ENCODE data around the gene KRTAP3-2.

Gene KRTAP3-2

DNA sequence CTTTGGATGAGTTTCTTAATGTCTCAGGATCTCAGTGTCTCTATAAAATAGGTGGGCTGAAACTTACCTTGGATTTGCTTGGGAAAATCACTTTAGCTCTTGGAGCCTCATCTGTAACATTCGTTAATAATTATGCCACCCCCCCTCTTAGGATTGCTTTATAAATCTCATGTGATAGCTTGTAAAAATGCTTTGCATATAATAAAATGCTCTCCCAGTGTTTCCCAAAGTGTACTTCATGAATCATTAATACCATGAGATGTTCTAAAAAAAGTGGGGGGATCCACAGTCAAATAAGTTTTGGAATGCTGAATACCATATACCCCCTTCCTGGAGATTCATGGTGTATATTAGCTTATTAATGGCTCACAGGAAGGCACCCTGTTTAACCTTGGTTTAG is 38.1 kb downstream of the KRTAP3-2 start:
- no peak for DNase-seq

DNA sequence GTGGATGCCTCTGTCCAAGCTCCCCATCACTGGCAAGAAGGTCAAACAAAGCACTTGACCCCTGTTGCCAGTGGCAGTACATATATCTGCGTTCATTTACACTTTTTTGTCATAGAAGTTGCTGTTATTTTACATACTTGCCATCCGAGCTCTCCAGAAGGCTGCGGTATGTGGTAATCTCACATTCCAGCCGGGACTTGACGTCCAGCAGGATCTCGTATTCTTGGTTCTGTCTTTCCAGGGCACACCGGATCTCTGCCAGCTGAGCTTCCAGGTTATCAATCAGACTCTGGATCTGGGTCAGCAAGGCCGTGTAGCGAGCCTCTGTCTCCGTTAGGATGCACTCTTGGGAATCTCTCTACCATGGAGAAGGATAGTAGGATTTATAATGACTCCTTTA is 39.6 kb downstream of the KRTAP3-2 start:
- no peak for DNase-seq

DNA sequence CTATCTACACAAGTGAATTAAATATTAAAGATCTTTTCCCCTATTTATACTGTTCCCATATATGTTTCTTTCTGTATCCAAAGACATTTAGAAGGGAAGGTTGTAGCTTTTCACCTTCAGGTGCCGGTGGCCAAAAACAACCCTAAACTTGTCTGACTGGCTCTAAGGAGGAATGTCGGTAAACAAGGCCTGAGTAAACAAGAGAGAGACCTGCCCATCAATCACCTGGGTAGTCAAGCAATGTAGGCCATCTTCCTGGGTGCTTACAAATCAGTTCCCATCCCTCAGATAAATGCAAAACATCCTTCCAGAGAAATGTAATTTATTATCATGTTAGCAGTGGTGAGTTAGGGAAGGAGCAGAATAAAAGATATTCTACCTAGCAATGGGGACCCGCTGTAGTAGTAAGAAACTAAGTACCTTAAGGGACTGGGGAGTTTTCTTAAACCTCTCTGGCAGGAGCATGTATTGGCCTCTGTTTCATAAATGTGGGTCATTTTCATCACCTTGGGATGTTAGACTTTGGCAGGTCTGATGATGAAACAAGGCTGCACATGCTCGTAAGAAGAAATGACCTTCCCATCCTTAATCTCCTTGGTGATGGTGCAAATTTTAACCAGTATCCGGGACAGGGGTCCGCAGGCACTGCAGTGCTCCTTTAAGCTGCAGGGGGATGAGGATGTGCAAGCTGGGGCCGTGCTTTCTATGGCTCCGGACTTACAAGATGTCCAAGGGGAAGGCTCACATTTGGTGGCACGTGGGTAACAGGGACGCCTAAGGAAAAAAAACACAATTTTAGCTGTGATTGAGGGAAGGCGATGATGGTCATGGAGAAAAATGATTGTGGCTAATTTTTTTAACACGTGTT is 41.4 kb downstream of the KRTAP3-2 start:
- DNase-seq = no peak

DNA sequence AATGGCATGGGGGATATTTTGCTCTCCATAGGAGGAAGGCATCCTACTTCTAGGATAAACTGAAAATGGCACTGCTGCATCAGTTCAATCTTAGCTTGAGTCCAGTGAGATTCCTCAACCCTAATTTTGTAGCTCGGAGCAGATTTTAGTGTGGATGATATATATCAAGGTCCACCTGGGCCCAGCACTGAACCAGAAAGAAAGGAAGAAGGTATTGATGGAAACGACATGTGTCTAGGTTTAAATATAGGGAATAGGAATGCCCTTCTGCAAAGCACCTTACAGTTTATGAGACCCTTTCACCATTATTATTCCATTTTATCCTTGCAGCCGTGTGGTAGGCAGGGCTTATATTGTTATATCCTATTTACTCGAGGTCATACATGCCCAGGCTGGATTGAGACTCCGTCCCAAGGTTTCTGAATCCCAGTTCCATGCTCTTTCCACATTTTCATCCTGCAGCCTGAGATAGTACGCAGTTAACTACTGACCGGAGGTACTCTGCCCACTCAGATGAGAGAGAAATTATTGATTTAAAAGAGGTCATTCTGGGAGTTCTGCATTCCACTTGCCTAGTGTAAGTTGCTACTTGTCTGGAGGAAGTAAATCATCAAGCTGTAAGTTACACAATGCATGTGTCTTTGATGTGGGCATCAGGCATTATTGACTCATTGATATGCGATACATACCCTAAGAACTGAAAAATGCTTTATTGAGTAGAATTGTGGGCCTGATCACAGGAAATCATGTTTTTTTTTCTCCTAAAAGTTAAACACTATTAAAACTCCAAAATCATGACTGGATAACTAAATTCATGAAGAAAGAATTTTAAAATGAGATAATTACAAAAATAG is 43.1 kb downstream of the KRTAP3-2 start:
- no peak for DNase-seq

DNA sequence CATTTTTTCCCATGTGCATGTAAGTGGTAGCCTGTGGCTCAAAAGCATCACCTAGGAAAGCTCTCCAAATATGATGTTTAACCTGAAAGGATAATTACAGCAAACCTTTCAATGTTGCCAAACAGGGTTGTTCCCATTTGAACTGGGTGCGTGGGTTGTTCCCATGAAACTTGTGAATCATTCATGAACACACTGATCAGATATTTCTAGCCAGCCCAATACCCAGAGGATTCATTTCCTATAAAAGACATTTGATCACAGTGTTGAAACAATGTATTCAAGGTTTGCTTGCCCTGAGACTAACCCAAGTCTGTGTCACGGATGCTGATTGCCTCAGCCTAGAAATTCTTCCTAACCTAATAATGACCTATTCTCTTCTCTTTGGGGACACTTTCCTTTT is 45.8 kb downstream of the KRTAP3-2 start:
- DNase-seq = no peak

DNA sequence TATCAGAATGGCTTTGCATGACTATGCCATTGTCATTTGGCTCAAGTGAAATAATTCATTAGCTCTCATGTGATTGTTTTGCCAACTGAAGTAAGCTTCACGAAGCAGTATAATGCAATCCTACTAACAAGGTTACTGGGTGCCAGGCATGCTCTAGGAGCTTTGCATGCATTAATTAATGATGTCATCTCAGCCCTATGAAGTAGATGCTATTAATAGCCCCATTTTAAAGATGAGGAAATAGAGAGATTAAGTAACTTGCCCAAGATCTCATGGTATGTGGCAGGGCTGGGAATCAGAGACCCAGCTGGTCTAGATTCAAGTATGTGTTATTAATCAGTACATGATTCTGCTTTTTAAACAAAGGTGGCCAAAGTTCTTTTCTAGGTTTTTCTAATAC is 47.0 kb downstream of the KRTAP3-2 start:
- no peak for DNase-seq

DNA sequence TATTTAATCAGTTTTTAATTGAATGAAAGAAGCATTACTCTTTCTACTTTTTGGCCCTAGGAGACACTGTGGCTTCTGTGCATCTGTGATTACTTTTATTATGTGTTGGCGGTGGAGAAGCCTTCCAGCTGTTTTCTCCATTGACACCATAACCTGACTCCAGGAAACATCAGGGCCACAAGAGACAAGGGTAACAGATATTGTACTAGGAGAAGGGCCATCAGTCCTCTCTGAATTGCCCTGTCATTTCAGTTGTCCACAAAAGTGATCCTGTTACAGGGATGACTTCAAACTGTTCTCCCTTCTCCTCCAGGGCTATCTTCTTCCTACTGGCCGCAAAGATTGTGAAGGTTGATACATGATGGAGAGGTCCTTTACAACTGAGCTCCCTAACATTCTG is 47.6 kb downstream of the KRTAP3-2 start:
- DNase-seq = no peak

DNA sequence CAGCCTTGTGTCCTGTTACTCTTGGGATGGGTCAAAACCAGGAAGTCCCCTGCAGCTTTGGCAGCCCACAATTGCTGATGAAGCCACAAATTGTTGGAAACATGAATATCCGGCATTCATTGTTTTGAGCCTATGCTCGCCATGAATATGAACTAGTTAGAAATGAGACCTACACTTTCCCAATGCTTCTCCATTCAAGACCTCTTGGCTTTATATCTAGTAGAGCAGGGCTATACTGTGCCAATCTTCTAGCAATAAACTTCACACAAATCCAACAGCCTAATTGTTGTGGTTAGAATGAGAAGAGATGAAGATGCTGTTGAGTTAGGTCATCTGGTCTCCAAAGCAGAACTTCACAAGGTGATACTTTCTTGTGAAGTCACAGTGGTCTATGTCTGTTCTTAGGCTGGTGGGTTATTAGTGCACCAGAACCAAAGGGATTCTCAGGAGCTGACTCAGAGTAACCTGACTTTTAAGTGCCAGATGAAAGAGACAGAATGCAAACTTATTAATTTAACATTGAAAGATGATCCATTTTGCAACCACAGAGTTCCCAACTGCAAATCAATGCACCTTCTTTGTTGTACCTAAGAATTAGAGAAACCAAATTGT is 48.6 kb downstream of the KRTAP3-2 start:
- no peak for DNase-seq

DNA sequence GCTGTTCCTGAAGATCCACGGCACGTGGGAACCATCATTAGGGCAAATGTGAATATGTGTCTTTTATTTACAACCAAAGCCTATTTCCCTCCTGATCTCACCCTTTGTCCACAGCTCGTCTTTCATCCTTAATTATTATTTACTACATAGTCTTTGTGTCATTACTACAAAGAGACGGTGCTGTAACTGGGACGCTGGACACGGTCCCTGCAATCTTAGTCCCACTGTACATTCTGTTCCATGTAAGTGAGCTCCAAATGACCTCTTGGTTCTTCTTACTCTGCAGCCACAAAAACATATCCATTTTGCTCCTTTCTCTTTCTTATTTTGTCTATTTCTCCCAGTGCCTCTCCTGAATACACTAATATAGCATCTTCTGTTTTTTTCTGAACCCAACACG is 49.5 kb downstream of the KRTAP3-2 start:
- DNase-seq = no peak

DNA sequence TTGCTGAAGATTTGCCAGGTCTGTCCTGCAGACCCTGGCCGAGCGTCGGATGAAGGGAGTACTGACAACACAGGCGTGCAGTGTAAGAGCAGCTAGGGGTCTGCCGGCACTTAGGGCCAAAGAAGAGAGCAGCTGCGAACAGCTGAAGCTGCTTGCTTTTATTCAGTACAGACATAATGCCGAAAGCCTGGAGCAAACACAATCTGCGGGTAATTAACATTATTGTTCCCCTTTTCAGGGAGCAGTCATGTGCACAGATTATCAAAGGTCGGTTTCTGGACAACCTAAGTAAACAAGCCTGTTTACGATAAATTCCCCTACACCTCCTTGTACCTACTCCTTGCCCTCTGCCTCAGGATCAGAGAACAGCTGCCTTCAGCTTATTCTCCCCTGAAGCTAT is 50.3 kb downstream of the KRTAP3-2 start:
- DNase-seq = no peak

Measured in cerebellar nuclear complex (tissue), 1 donor.